Measurements from ENCODE around the gene RANBP17. TPM values are rescaled to one million over a fixed set of nuclear protein-coding genes. Genes with fewer than 3 reads are reported as not detected.

The RANBP17 gene
- total and polyA plus RNA-seq, 2 donors (not counting 1 experiment from before 2014, with no cell fraction given): not detected

- Histone ChIP-seq H3K79me2 (ENCODE audit: control insufficient read depth, insufficient read depth, low read length) (no peaks in the 10 kb centered on the region), H3K4me2 (replicated peaks; ENCODE audit: low read depth, low read length, poor library complexity, severe bottlenecking) (no peak overlapping the region), H3K4me1 (ENCODE audit: control insufficient read depth in 2 of 2, insufficient read depth in 2 of 2, low read length in 2 of 2) (no peaks in the 10 kb centered on the region), H3K9me3 (ENCODE audit: control extremely low read depth in 1 of 3, control insufficient read depth in 2 of 3, insufficient read depth in 1 of 3, low read length in 2 of 3) (peaks cover 0 to 3% (median 0%) of the 10 kb centered on the region in 3 donors), H3K36me3 (replicated peaks in 1 of 2; ENCODE audit: control extremely low read depth in 1 of 2, control insufficient read depth in 1 of 2, extremely low read depth in 1 of 2, insufficient read depth in 2 of 2, low read length in 1 of 2) (no peaks in the 10 kb centered on the region), H2AFZ (ENCODE audit: insufficient read depth, low read depth, low read length, poor library complexity, severe bottlenecking) (no peak overlapping the region), H3K9ac (ENCODE audit: low read length) (no peak overlapping the region), H3K27ac (ENCODE audit: low read length in 2 of 2) (no peak overlapping the region), H3K4me3 (ENCODE audit: control extremely low read depth in 1 of 5, extremely low read depth in 1 of 5, insufficient read depth in 1 of 5, low read depth in 2 of 5, low read length in 4 of 5) (no peak overlapping the region), H3K27me3 (replicated peaks in 1 of 4; ENCODE audit: control extremely low read depth in 1 of 4, control insufficient read depth in 3 of 4, insufficient read depth in 4 of 4, low read length in 3 of 4) (no peaks in the 10 kb centered on the region), H4K20me1 (ENCODE audit: control insufficient read depth, insufficient read depth, low read length, poor library complexity, severe bottlenecking) (no peaks in the 10 kb centered on the region)
- Mint-ChIP-seq H3K27ac (no peak overlapping the region), H3K9me3 (ENCODE audit: insufficient read depth) (no peaks in the 10 kb centered on the region), H3K4me1 (no peaks in the 10 kb centered on the region), H3K4me3 (no peak overlapping the region), H3K27me3 (no peaks in the 10 kb centered on the region)
- DNase-seq: no peak
- WGBS (ENCODE audit: insufficient coverage): no CpG with 5 or more reads among the region's 2 CpGs
- POLR2A ChIA-PET: no interaction called here
- intact Hi-C loops (cut with micrococcal nuclease): no loop called here
- ATAC-seq (ENCODE audit: low read depth): no peak
- TF ChIP-seq EZH2 (IDR thresholded peaks at IDR 0.05; ENCODE audit: borderline replicate concordance, insufficient read depth, low read depth, low read length, poor library complexity, severe bottlenecking) (no peak), CTCF (IDR thresholded peaks at IDR 0.05) (no peak)
- CTCF ChIA-PET: no interaction called here
Observed at GRCh38 chr5:170880084-170880483, 18.3 kb downstream of the RANBP17 start.

- no CpG with 5 or more reads among the region's 3 CpGs for WGBS (ENCODE audit: insufficient coverage)
- H3K4me1 Mint-ChIP-seq: no peaks in the 10 kb centered on the region
Observed at GRCh38 chr5:170882345-170882744, 20.5 kb downstream of the RANBP17 start.

More at GRCh38 chr5:170882345-170882744, 20.5 kb downstream of the RANBP17 start:
- no peak overlapping the region for H3K27ac Mint-ChIP-seq
- CTCF ChIA-PET: no interaction called here
- no peak overlapping the region for H2AFZ ChIP-seq (ENCODE audit: insufficient read depth, low read depth, low read length, poor library complexity, severe bottlenecking)
- H3K4me3 ChIP-seq (ENCODE audit: control extremely low read depth in 1 of 5, extremely low read depth in 1 of 5, insufficient read depth in 1 of 5, low read depth in 2 of 5, low read length in 4 of 5): no peak overlapping the region
- intact Hi-C loops (cut with micrococcal nuclease): no loop called here
- H3K9me3 Mint-ChIP-seq (ENCODE audit: insufficient read depth): no peaks in the 10 kb centered on the region
- no peak for TF ChIP-seq EZH2 (IDR thresholded peaks at IDR 0.05; ENCODE audit: borderline replicate concordance, insufficient read depth, low read depth, low read length, poor library complexity, severe bottlenecking)
- TF ChIP-seq CTCF (IDR thresholded peaks at IDR 0.05): no peak
- no peaks in the 10 kb centered on the region for H3K36me3 ChIP-seq (replicated peaks in 1 of 2; ENCODE audit: control extremely low read depth in 1 of 2, control insufficient read depth in 1 of 2, extremely low read depth in 1 of 2, insufficient read depth in 2 of 2, low read length in 1 of 2)
- POLR2A ChIA-PET: no interaction called here
- H3K4me3 Mint-ChIP-seq: no peak overlapping the region
- H3K9ac ChIP-seq (ENCODE audit: low read length): no peak overlapping the region
- H4K20me1 ChIP-seq (ENCODE audit: control insufficient read depth, insufficient read depth, low read length, poor library complexity, severe bottlenecking): no peaks in the 10 kb centered on the region
- H3K9me3 ChIP-seq (ENCODE audit: control extremely low read depth in 1 of 3, control insufficient read depth in 2 of 3, insufficient read depth in 1 of 3, low read length in 2 of 3): no peaks in the 10 kb centered on the region
- no peak overlapping the region for H3K27ac ChIP-seq (ENCODE audit: low read length in 2 of 2)
- no peaks in the 10 kb centered on the region for H3K79me2 ChIP-seq (ENCODE audit: control insufficient read depth, insufficient read depth, low read length)
- H3K4me2 ChIP-seq (replicated peaks; ENCODE audit: low read depth, low read length, poor library complexity, severe bottlenecking): no peak overlapping the region
- no peaks in the 10 kb centered on the region for H3K27me3 Mint-ChIP-seq
- ATAC-seq (ENCODE audit: low read depth): no peak
- no peaks in the 10 kb centered on the region for H3K4me1 ChIP-seq (ENCODE audit: control insufficient read depth in 2 of 2, insufficient read depth in 2 of 2, low read length in 2 of 2)
- no peak for DNase-seq
- no peaks in the 10 kb centered on the region for H3K27me3 ChIP-seq (replicated peaks in 1 of 4; ENCODE audit: control extremely low read depth in 1 of 4, control insufficient read depth in 3 of 4, insufficient read depth in 4 of 4, low read length in 3 of 4)
